HG03520 (cell line): Measurements from ENCODE around the gene BCL11B.
"Not testable (repeated sequence)": the region's sequence is repeated elsewhere in the genome, so short reads cannot be mapped to it uniquely, and the experiment has no call there.

Experiments used
- ATAC-seq: cut with Tn5 transposase; IDR thresholded peaks from one replicate; pipeline ENCODE4 v1.9.1; 2021; ENCODE audit warnings: mild to moderate bottlenecking, moderate library complexity; ENCODE audit not compliant: unreplicated experiment

Gene BCL11B

GRCh38 chr14:99242238-99242637 is 29.8 kb downstream of the BCL11B start:
- no peak for ATAC-seq

DNA sequence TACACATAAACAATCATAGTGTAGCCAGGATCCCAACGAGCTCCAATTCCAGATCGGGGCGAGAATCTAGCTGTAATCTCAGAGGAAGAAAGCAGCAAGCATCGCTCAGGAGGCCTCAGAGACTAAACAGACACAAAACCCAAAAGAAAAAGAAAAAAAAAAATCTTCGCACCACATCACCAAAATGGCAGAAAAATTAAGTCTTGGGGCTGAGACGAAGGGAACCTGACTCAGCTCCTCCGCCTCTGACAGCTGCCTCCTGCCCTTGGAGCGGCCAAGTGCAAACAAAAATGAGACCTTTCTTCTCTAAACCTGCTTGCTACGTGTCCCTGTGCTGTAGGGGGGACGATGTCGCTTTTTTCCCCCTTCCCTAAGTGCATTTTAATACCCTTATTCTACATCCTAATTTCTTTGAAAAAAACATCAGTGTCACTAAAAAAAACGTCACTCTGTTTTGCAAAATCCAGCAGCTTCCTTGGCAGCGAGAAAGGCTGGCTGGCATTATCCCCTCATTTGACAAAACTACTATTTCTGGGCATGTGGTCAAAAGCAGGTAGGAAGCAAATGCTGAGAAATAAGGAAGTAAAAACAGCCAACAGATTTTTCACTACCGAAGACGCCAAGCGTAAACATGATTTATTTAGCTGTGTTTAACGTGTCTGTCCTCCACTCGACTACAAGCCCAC is 30.5 kb downstream of the BCL11B start:
- ATAC-seq: no peak

DNA sequence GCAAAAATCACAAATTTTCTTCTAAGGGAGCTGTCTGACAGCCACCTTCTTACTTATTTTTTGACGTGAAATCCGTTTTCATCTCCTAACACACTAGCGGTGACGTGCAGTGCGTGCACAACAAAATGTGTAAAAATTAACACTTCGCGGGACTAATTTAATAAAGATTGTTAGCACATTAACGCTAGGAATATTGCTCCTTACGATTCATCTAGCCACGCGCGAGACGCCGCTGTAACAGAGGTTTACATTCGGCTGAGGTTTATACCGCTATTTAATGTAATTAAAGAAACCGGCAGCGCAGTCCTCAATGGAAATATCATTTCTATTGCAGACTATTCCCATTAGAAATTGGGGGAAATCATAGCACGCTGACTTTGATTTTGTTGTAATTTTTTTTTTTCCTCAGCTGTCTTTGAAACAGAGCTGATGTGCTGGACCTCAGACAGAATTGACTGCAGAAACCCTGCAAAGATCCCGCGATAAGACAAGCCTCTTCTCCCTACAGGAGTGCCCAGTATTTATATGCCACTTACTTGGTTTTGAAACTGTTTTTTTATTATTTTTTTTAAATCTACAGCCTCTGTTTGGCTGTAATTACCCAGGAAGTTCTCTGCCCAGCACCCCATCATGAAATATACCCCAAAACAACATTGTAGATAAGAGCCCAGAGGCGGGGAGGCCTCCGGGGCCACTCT is 31.2 kb downstream of the BCL11B start:
- ATAC-seq: no peak

DNA sequence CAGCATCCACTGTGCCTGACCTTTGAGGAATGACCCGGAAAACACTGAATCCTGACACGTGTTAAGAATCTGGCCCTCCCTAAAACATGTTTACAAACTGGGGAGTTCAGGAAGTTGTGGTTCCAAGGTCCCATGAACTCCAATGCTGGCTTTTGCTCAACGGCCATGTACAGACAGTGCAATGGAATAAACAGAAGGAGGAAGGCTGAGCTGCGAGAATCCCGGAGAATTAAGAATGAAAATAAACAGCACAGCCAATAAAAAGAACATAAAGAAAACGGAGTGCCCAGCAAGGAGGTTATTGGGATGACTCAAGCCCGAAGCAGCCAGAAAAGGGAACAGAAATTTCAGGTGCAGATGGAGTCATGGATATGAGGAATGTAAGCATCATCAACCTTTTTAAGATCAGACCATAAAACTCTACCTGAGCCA is 32.3 kb downstream of the BCL11B start:
- ATAC-seq: no peak

DNA sequence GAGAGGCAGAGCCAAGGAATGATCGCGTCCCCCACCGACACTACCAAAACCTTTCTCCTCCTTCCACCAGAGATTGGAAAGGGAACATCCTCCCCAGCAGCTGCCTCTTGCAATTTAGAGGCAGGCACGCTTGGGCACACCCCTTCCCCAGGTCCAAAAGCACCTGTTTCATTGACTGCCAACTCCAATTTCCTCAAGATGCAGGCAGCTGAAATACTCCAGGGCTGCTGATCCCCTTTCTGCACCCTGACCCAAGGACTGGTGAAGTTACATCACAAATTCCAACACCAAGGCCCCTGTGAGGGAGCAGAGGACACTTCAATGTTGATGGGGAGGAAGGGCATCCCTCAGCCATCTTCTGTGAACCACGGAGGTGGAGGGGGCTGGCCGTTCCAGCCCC is 33.8 kb downstream of the BCL11B start:
- ATAC-seq: no peak

DNA sequence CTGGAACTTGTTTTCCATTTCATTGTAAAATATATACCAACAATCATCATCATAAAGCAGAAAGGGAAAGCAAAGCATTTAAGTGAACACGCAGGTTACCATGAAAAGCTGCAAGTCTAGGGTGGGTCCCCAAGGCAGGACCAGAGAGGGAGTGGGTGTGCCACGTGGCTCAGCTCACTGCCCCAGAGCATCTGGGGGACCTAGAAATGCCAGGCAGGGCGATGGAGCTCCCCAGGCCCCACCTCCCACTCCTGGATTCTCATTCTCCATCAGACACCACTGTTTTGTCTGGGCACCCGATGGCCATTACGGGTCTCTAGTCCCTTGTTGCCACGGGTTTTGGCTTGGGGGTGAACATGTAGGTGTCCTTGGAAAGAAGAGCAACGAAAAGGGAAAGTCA is 34.7 kb downstream of the BCL11B start:
- ATAC-seq: no peak

GRCh38 chr14:99236386-99237138 is 35.4 kb downstream of the BCL11B start:
- ATAC-seq: no peak

DNA sequence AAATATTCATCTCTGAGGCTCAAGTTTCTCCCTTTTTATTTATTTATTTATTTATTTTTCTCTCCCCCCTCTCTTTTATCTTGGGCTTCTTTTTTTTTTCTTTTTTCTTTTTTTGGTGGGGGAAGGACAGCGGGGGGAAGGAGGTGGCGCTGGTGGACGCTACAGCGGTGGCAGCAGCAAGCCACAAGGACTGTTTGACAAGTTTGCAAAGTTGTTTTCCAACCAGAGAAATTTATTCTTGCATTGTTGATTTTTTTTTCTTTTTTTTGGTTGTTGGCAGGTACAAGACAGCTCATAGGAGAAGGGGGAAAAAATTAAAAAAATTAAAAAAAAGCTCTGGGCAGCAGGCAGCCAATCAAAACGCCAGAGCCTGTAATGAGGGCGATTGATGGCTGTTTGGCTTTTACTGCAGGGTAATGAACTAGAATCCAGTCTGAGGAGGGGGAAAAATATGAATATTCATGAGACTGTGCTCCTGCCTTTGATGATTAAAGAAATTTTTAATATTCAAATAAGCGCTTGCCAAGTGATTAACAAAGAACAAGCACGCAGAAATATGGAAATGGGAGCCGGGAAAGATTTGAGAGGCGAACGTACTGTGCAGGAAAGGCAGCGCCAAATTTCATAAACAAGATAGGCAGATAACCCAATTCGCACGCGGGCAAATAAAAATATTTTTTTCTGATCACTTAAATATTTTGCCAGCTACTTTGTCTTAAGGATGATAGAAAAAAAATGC is 36.2 kb downstream of the BCL11B start:
- no peak for ATAC-seq

DNA sequence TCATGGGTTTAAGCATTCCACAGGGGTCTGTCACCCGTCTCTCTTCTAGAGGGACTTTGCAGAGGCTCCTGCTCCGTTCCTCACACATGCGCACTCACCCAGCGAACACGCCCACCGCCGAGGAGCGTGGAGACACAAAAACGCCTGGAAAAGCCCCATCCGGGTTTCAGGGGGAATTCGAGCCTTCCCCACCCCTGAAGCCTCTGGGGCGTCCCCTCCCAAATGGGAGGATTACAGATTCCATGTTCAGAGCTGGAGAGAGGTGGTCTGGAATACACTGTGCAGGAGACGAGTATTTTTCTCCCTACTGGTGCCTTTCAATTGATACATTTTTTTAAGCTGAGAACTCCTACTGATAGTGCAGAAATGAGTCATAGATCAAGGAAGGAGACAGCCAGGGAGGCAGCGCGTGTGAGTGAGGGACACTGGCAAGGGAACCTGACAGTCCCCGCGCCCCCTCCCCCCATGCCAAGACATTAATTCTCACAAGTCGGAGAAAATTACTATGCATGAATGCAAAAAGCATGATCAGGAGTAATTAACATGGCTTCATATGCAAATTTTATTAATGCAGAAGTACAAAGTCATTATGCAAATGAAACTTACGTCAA is 36.9 kb downstream of the BCL11B start:
- ATAC-seq: no peak

DNA sequence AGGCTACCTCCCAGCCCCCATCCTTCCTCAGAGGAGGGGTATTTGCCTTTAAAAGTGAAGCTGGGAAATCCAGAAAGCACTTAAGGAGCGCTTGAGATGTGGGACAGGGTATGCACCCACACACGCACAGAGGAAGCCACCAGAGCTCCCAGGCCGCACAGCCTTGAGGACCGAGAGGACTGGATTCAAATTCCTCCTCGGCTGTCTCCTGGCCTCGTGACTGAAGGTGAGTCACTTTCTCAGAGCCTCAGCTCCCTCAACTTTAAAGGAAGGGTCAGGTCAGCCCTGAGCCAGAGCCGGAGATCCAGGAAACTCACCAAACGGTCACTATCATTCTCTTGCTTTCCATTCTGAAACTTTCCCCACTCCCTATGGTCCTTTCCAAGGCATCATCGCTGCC is 37.6 kb downstream of the BCL11B start:
- no peak for ATAC-seq

- no peak for ATAC-seq
These were observed 38.6 kb downstream of the BCL11B start for GRCh38 chr14:99233222-99234035.

DNA sequence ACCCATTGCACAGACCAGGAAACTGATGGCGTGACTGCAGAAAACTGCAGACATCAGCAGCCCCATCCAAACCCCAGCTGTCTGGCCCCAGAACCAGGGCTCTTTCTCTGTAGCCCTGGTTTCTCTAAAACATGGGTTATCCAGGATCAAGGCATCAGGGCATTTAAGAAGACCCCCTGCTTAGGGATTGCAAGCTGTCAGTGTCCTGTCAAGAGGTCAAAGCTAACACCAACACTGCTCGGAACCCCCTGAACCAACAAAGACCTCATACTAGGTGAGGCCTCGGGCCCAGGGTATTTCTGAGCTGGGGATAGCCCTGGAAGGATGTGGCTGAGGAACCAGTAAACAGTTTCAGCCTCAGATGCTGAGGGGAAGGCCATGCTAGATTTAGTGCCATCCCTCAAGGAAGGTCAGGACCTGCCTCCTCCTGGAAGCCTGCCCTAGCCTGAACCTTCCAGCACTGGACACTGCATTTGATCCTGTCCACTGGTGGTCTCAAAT is 39.2 kb downstream of the BCL11B start:
- ATAC-seq: no peak

- ATAC-seq: no peak
These were observed 39.9 kb downstream of the BCL11B start for GRCh38 chr14:99231850-99232713.

- ATAC-seq: no peak
These were observed 40.7 kb downstream of the BCL11B start for GRCh38 chr14:99231161-99231849.

DNA sequence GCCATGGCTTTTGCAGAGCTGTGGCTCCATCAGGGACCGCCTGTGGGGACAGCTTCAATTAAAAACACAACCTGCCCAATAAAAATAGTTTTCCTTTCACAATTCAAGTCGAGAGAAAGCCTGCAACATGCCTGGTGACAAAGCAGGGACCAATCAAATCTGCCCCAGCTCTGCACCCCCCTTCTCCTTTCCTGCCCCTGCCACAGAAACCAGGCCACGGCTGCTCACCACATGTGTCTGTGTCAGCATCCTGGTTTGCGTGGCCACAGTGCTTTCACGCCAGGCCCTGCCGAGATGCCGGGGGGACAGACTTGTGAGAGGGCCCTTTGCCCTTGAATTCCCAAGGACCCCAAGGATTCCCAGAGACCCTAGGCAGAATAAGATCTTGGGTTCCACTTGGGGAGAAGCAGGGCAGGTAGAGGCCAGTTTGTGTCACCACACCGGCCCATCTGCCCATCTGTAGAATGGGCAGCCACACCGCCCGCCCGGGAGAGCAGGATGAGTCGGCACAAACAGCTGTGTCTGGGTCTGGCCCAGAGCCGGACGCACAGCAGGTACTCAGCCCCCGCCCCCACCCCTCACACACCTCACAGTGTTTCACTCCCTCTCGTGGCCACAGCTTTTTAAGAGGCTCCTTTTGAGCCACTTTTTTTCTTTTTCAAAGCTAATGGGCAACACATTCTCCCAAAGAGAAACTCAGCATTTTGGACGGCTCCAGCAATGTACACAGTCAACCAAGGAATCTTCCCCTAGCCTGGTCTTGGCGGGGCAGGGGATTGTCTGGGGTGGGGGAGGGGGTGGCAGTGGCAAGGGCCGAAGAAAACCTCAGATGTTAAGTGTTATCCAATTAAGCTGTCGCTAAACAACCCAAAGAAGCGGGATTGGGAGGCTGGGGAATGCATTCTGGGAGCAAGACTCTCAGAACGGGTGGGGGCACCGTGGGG is 41.5 kb downstream of the BCL11B start:
- ATAC-seq: no peak

DNA sequence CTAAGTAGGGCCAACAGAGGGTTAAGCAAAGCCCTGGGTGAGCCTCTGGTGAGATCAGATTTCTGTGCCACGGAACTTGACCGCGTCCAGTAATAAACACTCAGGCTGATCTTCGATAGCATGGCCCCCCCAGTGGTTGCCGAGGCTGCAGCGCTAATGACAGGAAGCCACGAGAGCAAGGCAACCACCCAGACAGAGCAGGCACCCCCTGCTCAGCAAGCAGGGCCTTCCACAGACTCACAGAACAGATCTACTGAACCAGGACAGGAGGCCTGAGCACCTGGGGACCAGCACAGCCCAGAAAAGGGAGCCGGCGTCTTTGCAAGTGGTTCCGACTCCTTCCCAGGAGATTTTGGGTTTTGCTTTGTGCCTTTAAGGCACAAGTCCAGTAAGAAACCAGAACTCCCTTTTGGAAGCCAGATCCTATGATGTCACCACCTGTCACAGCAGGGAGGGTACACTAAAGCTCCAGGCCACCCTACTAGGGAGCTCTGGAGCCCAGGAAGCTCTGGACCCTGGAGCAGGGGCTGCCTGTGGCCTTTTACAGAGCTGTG is 42.3 kb downstream of the BCL11B start:
- ATAC-seq: no peak

- not testable (repeated sequence) for ATAC-seq
These were observed 43.2 kb downstream of the BCL11B start for GRCh38 chr14:99228760-99229159.
